CD14-positive monocyte (primary cell): ENCODE measurements around the gene TRPM4. TPM values are rescaled to one million over a fixed set of nuclear protein-coding genes. Genes with fewer than 3 reads are reported as not detected.
A peak's percentile ranks its signal among the peaks of the same experiment; 100 is the strongest.

Experiments
- DNase-seq, 3 donors: peaks; one replicate each; pipeline ENCODE4 v3.0.0-alpha.2; 2011 to 2022
- H2AFZ ChIP-seq: 2 replicates; pipeline ENCODE4 v1.6.0; 2012; ENCODE audit warnings: mild to moderate bottlenecking, low read depth, low read length, inconsistent platforms; ENCODE audit not compliant: insufficient read depth, poor library complexity, severe bottlenecking
- H3K27ac ChIP-seq, 2 donors: 1 replicate in 1 of 2; 2 replicates in 1 of 2; pipeline ENCODE4 v1.5.1; 2012 to 2013; ENCODE audit warnings: low read length in 2 of 2, control low read depth in 1 of 2, inconsistent platforms in 1 of 2, low read depth in 1 of 2, mild to moderate bottlenecking in 1 of 2
- H3K27me3 ChIP-seq, 2 donors: one replicate each; pipeline versions ENCODE4 v1.6.0 to v1.6.1; 2011 to 2013; ENCODE audit warnings: low read length in 2 of 2; ENCODE audit not compliant: control insufficient read depth in 2 of 2, insufficient read depth in 2 of 2
- H3K36me3 ChIP-seq, 2 donors: replicated peaks in 1 of 2; 1 replicate in 1 of 2; 2 replicates in 1 of 2; pipeline versions ENCODE4 v1.5.1 to v1.6.1; 2012 to 2013; ENCODE audit warnings: low read length in 2 of 2, control low read depth in 1 of 2, inconsistent platforms in 1 of 2, mild to moderate bottlenecking in 1 of 2; ENCODE audit not compliant: insufficient read depth in 2 of 2, control insufficient read depth in 1 of 2
- H3K4me1 ChIP-seq, 2 donors: 1 replicate in 1 of 2; 2 replicates in 1 of 2; pipeline versions ENCODE4 v1.5.1 to v1.6.1; 2012 to 2013; ENCODE audit warnings: low read length in 2 of 2, control low read depth in 1 of 2, inconsistent platforms in 1 of 2, mild to moderate bottlenecking in 1 of 2, moderate library complexity in 1 of 2; ENCODE audit not compliant: insufficient read depth in 2 of 2, control insufficient read depth in 1 of 2
- H3K4me2 ChIP-seq: replicated peaks from 2 replicates; pipeline ENCODE3; 2012; ENCODE audit warnings: low read length, moderate library complexity, mild to moderate bottlenecking; ENCODE audit not compliant: poor library complexity, severe bottlenecking; ENCODE audit errors: extremely low read depth
- H3K4me3 ChIP-seq, 3 experiments: fragments of 200-600 bp in 1 of 3; sonication (generic) in 1 of 3; replicated peaks in 1 of 3; 1 replicate in 2 of 3; 2 replicates in 1 of 3; pipeline ENCODE4 v1.5.1; 2011 to 2013; ENCODE audit warnings: low read length in 3 of 3, mild to moderate bottlenecking in 3 of 3, control low read depth in 2 of 3, low read depth in 2 of 3, inconsistent platforms in 1 of 3, moderate library complexity in 1 of 3
- H3K79me2 ChIP-seq: 2 replicates; pipeline ENCODE4 v1.6.0; 2012; ENCODE audit warnings: mild to moderate bottlenecking, control low read depth, inconsistent platforms, low read length, moderate library complexity; ENCODE audit not compliant: insufficient read depth
- H3K9ac ChIP-seq: 2 replicates; pipeline ENCODE4 v1.6.0; 2017; ENCODE audit warnings: low read length, mild to moderate bottlenecking; ENCODE audit not compliant: insufficient read depth, poor library complexity, severe bottlenecking
- H3K9me3 ChIP-seq, 2 donors: replicated peaks in 1 of 2; 1 replicate in 1 of 2; 2 replicates in 1 of 2; pipeline versions ENCODE4 v1.5.1 to v1.6.1; 2012 to 2013; ENCODE audit warnings: low read length in 2 of 2, control low read depth in 1 of 2; ENCODE audit not compliant: control insufficient read depth in 1 of 2, insufficient read depth in 1 of 2
- H4K20me1 ChIP-seq: 2 replicates; pipeline ENCODE4 v1.6.0; 2012; ENCODE audit warnings: mild to moderate bottlenecking, low read length, control low read depth, moderate library complexity; ENCODE audit not compliant: insufficient read depth
- H3K27ac Mint-ChIP-seq, 7 donors: one replicate each; pipeline ENCODE4 v1.8.0; 2020; ENCODE audit warnings: mild to moderate bottlenecking in 7 of 7, mixed read lengths in 7 of 7, moderate library complexity in 6 of 7, inconsistent platforms in 2 of 7
- H3K27me3 Mint-ChIP-seq, 3 donors: one replicate each; pipeline ENCODE4 v1.8.0; 2021 to 2022; ENCODE audit warnings: low read depth in 3 of 3, mild to moderate bottlenecking in 3 of 3, mixed read lengths in 3 of 3, moderate library complexity in 3 of 3, inconsistent platforms in 1 of 3
- H3K36me3 Mint-ChIP-seq, 2 donors: one replicate each; pipeline ENCODE4 v1.8.0; 2020; ENCODE audit warnings: mixed read lengths in 2 of 2, inconsistent platforms in 1 of 2, mild to moderate bottlenecking in 1 of 2
- H3K4me1 Mint-ChIP-seq: one replicate; pipeline ENCODE4 v1.8.0; 2020; ENCODE audit warnings: mild to moderate bottlenecking, mixed read lengths
- H3K4me3 Mint-ChIP-seq, 2 donors: one replicate each; pipeline ENCODE4 v1.8.0; 2020; ENCODE audit warnings: mild to moderate bottlenecking in 2 of 2, mixed read lengths in 2 of 2, moderate library complexity in 1 of 2
- H3K9me3 Mint-ChIP-seq, 7 donors: one replicate each; pipeline ENCODE4 v1.8.0; 2020 to 2022; ENCODE audit warnings: mixed read lengths in 7 of 7, mild to moderate bottlenecking in 6 of 7, moderate library complexity in 6 of 7, inconsistent platforms in 2 of 7
- WGBS: methylation state at CpG from one replicate; pipeline ENCODE4 v1.1.5; 2013; ENCODE audit warnings: missing lambda C conversion rate; ENCODE audit not compliant: insufficient coverage; 5-methylcytosine and 5-hydroxymethylcytosine counted together
- intact Hi-C, 2 donors: fragments of 100-400 bp; cut with micrococcal nuclease; formaldehyde crosslinking; loops; one replicate each; pipeline versions ENCODE4 v1.15.0 to v1.15.1; 2023
- polyA plus RNA-seq, 3 donors: library from polyadenylated mRNA; depleted of rRNA in 1 of 3; unstranded in 2 of 3; stranded (reverse) in 1 of 3; fragments of 300-500 nt in 2 of 3; fragments of >200 nt in 1 of 3; fragmentation: Illumina TruSeq in 2 of 3; gene quantifications; 1 replicate in 2 of 3; 2 replicates in 1 of 3; pipeline ENCODE4 v1.2.3, GENCODE V29; 2012 to 2021
- TF ChIP-seq, protein P1 (sequence below): fragments of 200-600 bp; IDR thresholded peaks from one replicate; pipeline ENCODE4 v1.8.0; 2022; ENCODE audit warnings: antibody characterized with exemption, mild to moderate bottlenecking

The TRPM4 gene
- polyA plus RNA-seq, 3 donors: 6.0 to 6.9 (median 6.6) TPM

- peak overlapping the region; percentile 63 for H3K9ac ChIP-seq
- H3K4me3 Mint-ChIP-seq: peak overlapping the region; percentile 75 to 89
- peak overlapping the region; percentile 77 for H3K4me2 ChIP-seq
- peaks cover 47% of the 10 kb centered on the region for H3K4me1 Mint-ChIP-seq
- no peaks in the 10 kb centered on the region for H3K9me3 ChIP-seq
- 84% methylated on average over 21 of the region's 26 CpGs for WGBS
- H4K20me1 ChIP-seq: no peaks in the 10 kb centered on the region
- no peak for DNase-seq
- H3K9me3 Mint-ChIP-seq: peaks cover 3 to 20% (median 11%) of the 10 kb centered on the region in 7 donors
- peaks cover 2 to 9% of the 10 kb centered on the region in 2 donors for H3K36me3 Mint-ChIP-seq
- H3K4me1 ChIP-seq: peaks cover 43 to 58% of the 10 kb centered on the region in 2 donors
- peaks cover 33 to 39% (median 34%) of the 10 kb centered on the region in 3 donors for H3K27me3 Mint-ChIP-seq
- TF ChIP-seq, protein P1, sequence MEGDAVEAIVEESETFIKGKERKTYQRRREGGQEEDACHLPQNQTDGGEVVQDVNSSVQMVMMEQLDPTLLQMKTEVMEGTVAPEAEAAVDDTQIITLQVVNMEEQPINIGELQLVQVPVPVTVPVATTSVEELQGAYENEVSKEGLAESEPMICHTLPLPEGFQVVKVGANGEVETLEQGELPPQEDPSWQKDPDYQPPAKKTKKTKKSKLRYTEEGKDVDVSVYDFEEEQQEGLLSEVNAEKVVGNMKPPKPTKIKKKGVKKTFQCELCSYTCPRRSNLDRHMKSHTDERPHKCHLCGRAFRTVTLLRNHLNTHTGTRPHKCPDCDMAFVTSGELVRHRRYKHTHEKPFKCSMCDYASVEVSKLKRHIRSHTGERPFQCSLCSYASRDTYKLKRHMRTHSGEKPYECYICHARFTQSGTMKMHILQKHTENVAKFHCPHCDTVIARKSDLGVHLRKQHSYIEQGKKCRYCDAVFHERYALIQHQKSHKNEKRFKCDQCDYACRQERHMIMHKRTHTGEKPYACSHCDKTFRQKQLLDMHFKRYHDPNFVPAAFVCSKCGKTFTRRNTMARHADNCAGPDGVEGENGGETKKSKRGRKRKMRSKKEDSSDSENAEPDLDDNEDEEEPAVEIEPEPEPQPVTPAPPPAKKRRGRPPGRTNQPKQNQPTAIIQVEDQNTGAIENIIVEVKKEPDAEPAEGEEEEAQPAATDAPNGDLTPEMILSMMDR: no peak
- H3K27me3 ChIP-seq: peaks cover 15 to 25% of the 10 kb centered on the region in 2 donors
- peak overlapping the region; percentile 80 to 91 (median 85) for H3K27ac Mint-ChIP-seq
- peak overlapping the region; percentile 84 for H2AFZ ChIP-seq
- no peaks in the 10 kb centered on the region for H3K79me2 ChIP-seq
- H3K27ac ChIP-seq: peak overlapping the region; percentile 80 to 83
- peak overlapping the region; percentile 33 to 75 (median 63) for H3K4me3 ChIP-seq
- intact Hi-C loops: no loop called here
- H3K36me3 ChIP-seq: no peaks in the 10 kb centered on the region
Measured at GRCh38 chr19:49117677-49118564, 39.7 kb upstream of the TRPM4 start.

GRCh38 chr19:49118565-49119410 is 38.8 kb upstream of the TRPM4 start, which contains the start of gene C19orf73:
TSS of gene C19orf73 (minus strand) at chr19:49119143. CDS start at chr19:49119022, 121 bp downstream.
- no peaks in the 10 kb centered on the region for H3K36me3 ChIP-seq
- H3K9ac ChIP-seq: peak within 1 kb of the TSS; percentile 63
- H3K4me1 Mint-ChIP-seq: peaks cover 41% of the 10 kb centered on the region
- peaks cover 2 to 9% of the 10 kb centered on the region in 2 donors for H3K36me3 Mint-ChIP-seq
- WGBS: under 1% methylated on average over 64 of the region's 85 CpGs
- H3K4me3 Mint-ChIP-seq: peak within 1 kb of the TSS; percentile 75 to 89
- no peaks in the 10 kb centered on the region for H3K79me2 ChIP-seq
- intact Hi-C loops: no loop called here
- H3K9me3 Mint-ChIP-seq: peaks cover 3 to 20% (median 11%) of the 10 kb centered on the region in 7 donors
- peaks cover 15 to 25% of the 10 kb centered on the region in 2 donors for H3K27me3 ChIP-seq
- H3K4me1 ChIP-seq: peaks cover 37 to 55% of the 10 kb centered on the region in 2 donors
- peak within 1 kb of the TSS; percentile 80 to 83 for H3K27ac ChIP-seq
- DNase-seq: peak; percentile 89 to 94 (median 93)
- peak within 1 kb of the TSS; percentile 33 to 75 (median 63) for H3K4me3 ChIP-seq
- peak within 1 kb of the TSS; percentile 84 for H2AFZ ChIP-seq
- no peaks in the 10 kb centered on the region for H3K9me3 ChIP-seq
- TF ChIP-seq, protein P1: no peak
- peak within 1 kb of the TSS; percentile 80 to 91 (median 85) for H3K27ac Mint-ChIP-seq
- no peaks in the 10 kb centered on the region for H4K20me1 ChIP-seq
- peak within 1 kb of the TSS; percentile 77 for H3K4me2 ChIP-seq
- H3K27me3 Mint-ChIP-seq: peaks cover 30 to 43% (median 35%) of the 10 kb centered on the region in 3 donors
